HG03039 (cell line): ENCODE data around the gene FBLL1.
"Not testable (repeated sequence)": the region's sequence is repeated elsewhere in the genome, so short reads cannot be mapped to it uniquely, and the experiment has no call there.

Source experiments
- ATAC-seq: cut with Tn5 transposase; IDR thresholded peaks from one replicate; pipeline ENCODE4 v1.9.1; 2021; ENCODE audit warnings: mild to moderate bottlenecking, moderate library complexity; ENCODE audit not compliant: unreplicated experiment

The FBLL1 gene

DNA sequence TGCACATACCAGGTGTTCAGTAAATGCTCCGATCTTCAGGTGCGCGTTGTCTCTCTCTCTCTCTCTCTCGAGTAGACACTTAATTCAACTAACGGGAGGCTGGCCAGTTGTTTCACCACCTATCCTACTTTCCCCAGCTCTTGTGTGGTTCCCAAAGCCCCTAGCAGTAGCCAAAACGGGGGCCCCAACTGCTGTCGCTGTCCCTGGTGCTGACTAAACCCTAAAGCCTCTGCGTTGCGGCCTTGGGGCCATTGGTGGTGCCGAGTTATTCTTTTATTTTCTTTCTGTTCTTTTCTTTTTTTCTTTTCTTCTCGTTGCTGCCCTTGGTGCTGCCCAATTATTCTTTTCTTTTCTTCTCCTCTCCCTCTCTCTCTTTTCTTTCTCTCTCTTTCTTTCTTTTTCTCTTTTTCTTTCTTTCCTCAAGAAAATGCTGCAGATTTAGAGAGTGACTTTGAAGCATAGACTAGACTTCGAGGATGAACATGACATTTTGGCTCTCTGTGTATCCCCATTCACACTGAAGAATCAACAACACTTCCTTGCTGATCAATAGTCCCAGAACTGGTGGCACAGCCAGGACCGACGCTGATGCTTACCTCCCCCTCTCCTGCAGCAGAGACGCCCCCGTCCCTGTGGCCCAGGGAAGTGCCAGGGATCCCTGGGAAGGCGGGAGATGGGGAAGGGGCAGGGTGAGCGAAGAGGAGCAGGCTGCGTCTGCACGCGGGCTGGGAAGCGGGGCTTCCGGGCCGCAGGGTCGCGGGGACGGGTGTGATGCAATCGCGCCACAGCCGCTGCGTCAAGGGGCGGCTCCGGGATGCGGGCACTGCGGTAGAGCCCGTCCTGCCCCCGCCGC lies at the start of gene FBLL1:
Gene FBLL1 (plus strand): TSS at position 785 of the 853 bp plus-strand sequence. CDS start 200 bp downstream, outside the sequence.
- ATAC-seq: no peak

- ATAC-seq: no peak
Measured at GRCh38 chr5:168480601-168481000, 48.5 kb upstream of the FBLL1 start.

DNA sequence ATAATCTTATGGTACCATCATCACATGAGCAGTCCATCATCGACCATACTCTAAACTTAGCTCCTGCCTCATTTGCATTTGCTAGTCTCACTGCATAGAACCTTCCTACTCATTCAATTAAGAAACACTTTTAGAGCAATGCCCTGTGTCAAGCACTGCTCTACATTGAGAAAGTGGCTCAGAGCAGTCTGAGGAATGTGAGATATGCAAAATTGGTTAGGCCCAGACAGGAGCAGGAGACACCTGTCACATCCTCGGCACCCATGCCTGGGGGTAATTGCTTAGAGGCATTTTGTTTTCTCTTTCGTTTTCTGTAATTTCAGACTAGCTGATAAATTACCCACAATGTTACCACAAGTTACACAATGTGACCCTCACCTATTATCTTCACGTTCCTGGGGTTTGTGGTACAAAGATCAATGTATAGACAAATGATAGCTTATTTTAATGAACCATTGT lies 47.7 kb upstream of the FBLL1 start:
- peak; percentile 94 for ATAC-seq

DNA sequence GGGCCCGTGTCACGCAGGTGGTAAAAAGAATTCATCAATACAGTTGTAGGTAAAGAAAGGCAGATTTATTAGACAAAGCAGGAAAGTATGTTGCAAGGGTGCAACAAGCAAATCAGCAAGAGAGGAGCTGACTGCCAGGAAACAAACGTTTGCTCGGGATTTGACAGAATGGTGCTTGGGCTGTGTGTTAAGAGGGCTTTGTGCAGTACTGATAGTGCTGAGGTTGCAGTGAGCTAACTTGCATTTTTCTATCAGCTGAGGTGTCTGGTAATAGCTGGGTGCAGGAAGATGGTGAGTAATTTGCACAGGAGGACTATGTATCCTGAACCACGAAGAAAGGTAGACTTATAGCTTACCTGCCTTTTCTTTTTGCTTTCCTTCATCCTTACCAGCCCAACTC lies 46.7 kb upstream of the FBLL1 start:
- no peak for ATAC-seq

- peak; percentile 76 for ATAC-seq
Measured at GRCh38 chr5:168486136-168486879, 42.8 kb upstream of the FBLL1 start, which contains the start of gene RARS1. TSS of gene RARS1 (plus strand) at chr5:168486471. CDS start at chr5:168486499, 28 bp downstream.

GRCh38 chr5:168489059-168489458 lies 40.0 kb upstream of the FBLL1 start:
- no peak for ATAC-seq

DNA sequence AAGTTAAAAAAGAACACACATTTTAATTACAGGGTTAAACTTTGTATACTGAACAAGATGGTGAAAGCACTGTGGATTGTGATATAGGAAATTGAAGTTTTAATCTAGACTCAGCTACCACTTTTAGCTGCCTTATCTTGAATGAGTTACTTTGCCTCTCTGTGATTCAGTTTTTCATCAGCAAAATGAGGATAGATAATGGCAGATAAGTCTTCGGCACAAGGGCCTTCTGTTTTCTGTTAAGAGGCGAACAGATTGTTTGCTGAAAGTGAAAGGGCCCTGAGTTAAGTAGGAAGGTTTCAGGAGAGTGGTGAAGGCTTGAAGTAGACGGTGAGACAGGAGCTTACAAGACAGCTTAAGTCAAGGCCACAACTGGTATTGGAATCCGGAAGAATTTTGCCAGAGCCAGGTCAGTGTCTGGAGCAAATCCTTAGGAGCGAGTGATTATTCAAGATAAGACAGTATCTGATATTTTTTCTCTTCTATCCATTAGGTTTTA lies 35.0 kb upstream of the FBLL1 start:
- no peak for ATAC-seq

DNA sequence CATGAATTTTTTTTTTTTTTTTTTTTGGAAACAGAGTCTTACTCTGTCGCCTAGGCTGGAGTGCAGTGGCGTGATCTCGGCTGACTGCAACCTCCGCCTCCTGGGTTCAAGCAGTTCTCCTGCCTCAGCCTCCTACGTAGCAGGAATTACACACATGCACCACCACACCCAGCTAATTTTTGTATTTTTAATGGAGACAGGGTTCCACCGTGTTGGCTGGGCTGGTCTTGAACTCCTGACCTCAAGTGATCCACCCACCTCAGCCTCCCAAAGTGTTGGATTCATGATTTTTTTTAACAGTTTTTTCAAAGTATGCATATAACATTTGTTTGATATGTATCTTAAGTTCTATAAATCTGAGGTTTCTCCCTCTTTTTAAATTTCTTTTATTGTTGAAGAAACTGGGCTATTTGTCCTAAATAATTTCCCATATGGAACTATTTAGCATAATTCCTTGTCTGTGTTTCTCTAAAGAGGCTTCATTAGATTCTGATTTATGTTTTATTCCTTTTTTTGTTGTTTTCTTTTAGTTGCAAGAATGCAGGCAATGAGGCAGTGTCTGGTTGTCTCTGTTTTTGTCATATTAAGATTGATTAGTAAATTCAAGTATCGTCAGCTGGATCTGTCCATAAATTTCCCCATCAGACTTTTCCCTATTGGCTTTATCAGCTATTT lies 26.4 kb upstream of the FBLL1 start:
- no peak for ATAC-seq

- ATAC-seq: no peak
Measured at GRCh38 chr5:168513861-168514428, 15.2 kb upstream of the FBLL1 start.

- no peak for ATAC-seq
Measured at GRCh38 chr5:168525856-168526255, 3.2 kb upstream of the FBLL1 start.

- ATAC-seq: no peak
Measured at GRCh38 chr5:168527756-168528295, 1.3 kb upstream of the FBLL1 start.

DNA sequence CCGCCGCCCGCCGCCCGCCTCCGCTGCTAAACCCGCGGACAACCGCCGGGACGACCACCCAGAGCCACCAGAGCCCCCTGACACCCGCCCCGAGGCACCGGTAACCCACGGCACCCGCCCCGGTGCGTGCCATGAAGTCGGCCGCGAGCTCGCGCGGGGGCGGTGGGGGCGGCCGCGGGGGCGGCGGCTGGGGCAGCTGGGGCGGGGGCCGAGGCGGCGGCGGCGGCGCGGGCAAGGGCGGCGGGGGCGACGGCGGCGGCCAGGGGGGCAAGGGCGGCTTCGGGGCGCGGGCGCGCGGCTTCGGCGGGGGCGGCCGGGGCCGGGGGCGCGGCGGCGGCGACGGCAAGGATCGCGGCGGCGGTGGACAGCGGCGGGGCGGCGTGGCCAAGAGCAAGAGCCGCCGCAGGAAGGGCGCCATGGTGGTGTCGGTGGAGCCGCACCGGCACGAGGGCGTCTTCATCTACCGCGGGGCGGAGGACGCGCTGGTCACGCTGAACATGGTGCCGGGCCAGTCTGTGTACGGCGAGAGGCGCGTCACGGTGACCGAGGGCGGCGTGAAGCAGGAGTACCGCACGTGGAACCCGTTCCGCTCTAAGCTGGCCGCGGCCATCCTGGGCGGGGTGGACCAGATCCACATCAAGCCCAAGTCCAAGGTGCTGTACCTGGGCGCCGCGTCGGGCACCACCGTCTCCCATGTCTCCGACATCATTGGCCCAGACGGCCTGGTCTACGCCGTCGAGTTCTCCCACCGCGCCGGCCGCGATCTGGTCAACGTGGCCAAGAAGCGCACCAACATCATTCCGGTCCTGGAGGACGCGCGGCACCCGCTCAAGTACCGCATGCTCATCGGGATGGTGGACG lies 499 bp downstream of the FBLL1 start:
- no peak for ATAC-seq

GRCh38 chr5:168530621-168531150 lies 1.6 kb downstream of the FBLL1 start:
- no peak for ATAC-seq

DNA sequence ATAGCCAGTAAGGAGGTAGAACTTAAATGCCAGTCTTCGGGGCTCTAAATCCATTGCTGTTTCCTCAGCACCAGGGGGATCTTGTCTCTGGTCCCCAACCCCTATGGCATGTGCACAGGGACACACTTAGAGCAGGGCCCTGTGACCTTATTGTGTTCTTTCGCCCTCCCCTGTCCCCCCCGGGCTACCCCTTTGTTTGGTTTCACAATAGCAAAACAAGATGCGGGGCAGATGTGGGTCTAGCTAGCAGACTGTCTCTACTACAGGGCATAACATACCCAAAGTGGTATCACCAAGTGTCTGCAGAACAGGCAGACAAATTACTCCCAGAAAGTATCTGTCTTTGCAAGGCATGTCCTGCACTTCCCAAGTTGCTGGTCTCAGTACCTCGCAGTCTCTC lies 2.1 kb downstream of the FBLL1 start:
- ATAC-seq: no peak

DNA sequence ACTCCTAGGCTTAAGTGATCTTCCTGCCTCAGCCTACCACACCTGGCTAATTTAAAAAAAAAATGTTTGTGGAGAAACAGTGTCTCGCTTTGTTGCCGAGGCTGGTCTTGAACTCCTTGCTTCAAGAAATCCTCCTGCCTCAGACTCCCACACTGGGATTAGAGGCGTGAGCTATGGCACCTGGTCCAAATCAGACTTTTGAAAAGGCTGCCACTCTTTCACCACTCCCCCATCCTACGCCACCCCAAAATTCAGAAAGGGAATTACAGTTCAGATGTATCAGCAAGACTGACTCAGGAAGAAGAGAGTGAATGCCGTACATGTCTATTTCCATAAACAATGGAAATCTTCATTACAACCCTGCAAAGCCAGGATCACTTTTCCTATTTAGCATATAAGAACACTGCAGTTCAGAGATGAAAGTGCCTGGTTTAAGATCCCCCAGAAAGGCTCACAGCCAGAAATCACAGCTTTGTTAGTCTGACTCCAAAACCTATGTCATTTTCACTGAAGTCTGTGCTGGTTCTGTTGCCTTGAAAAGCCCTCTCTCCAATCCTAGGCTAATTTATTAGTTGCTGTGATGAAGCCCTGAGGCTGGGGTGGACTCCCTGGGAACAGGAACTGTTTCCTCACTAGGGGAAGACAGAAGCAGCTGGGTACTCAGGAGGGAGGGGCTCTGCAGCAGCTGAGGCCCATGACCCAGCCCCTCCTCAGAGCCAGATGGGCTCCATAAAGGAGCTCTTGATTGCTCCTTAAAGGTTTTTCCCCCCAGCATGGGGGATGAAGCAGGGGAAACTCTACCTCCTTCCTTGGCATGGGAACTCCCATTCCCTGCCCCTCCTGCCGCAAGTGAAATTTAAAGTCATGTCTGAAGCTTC lies 3.1 kb downstream of the FBLL1 start:
- no peak for ATAC-seq

DNA sequence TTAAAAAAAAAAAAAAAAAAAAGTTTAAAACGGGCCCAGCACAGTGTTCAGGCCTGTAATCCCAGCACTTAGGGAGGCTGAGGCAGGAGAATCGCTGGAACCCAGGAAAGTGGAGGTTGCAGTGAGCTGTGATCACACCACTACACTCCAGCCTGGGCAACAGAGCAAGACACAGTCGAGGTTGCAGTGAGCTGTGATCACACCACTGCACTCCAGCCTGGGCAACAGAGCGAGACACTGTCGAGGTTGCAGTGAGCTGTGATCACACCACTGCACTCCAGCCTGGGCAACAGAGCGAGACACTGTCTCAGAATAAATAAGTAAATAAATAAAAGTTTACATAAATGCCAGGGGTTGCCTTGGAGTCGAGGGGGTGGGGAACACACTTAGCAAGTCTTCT lies 5.2 kb downstream of the FBLL1 start:
- ATAC-seq: not testable (repeated sequence)

DNA sequence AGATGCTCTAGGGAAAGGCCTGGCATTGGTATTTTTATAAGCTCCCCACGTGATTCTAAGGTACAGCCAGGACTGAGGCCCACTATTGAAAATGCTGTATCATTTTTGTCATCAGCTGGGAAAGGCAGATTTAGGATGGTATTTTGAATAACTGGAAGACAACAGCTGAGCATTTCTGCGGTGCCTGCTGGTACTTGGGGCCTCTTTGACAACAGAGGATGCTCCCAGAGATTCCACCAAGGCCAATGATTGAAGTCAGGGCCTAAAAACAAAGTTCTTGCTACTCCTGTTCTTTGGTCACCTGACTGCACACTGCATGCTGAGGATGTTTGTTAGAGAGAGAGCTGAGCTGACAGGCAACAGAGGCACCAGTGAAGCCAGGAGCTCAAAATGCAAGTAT lies 8.1 kb downstream of the FBLL1 start:
- no peak for ATAC-seq

DNA sequence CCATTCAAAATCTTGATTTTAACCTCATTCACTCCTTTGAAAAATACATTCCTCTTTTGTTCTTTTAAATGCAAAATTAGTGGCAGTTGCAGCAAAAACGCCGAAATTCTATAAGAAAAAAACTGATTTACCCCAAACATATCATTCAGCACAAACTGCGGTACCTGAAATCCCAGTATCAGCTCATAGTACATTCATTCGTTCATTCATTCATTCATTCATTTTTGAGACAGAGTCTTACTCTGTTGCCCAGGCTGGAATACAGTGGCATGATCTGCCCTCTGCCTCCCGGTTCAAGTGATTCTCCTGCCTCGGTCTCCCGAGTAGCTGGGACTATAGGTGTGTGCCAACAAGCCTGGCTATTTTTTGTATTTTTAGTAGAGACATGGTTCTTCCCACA lies 20.4 kb downstream of the FBLL1 start:
- no peak for ATAC-seq
